ENCODE results near the gene CHST11.

Gene CHST11

GRCh38 chr12:104664351-104664750 is 207.6 kb downstream of the CHST11 start:
- no peak for TF ChIP-seq CTCF (IDR thresholded peaks at IDR 0.05; ENCODE audit: low read depth, low read length)
- H3K4me3 ChIP-seq (ENCODE audit: low read depth, low read length), result no peak overlapping the region

- TF ChIP-seq CTCF (IDR thresholded peaks at IDR 0.05; ENCODE audit: low read depth, low read length), result no peak
- H3K4me3 ChIP-seq (ENCODE audit: low read depth, low read length), result no peak overlapping the region
Measured at GRCh38 chr12:104665296-104665695, 208.5 kb downstream of the CHST11 start.

GRCh38 chr12:104667139-104667538 is 210.4 kb downstream of the CHST11 start:
- no peak for TF ChIP-seq CTCF (IDR thresholded peaks at IDR 0.05; ENCODE audit: low read depth, low read length)
- H3K4me3 ChIP-seq (ENCODE audit: low read depth, low read length), result no peak overlapping the region

GRCh38 chr12:104668274-104668718 is 211.5 kb downstream of the CHST11 start:
- no peak overlapping the region for H3K4me3 ChIP-seq (ENCODE audit: low read depth, low read length)
- TF ChIP-seq CTCF (IDR thresholded peaks at IDR 0.05; ENCODE audit: low read depth, low read length), result no peak

GRCh38 chr12:104669089-104669721 is 212.5 kb downstream of the CHST11 start:
- TF ChIP-seq CTCF (IDR thresholded peaks at IDR 0.05; ENCODE audit: low read depth, low read length), result no peak
- H3K4me3 ChIP-seq (ENCODE audit: low read depth, low read length), result no peak overlapping the region

GRCh38 chr12:104669851-104670337 is 213.1 kb downstream of the CHST11 start:
- TF ChIP-seq CTCF (IDR thresholded peaks at IDR 0.05; ENCODE audit: low read depth, low read length), result no peak
- no peak overlapping the region for H3K4me3 ChIP-seq (ENCODE audit: low read depth, low read length)

GRCh38 chr12:104670439-104671408 is 214.0 kb downstream of the CHST11 start:
- no peak overlapping the region for H3K4me3 ChIP-seq (ENCODE audit: low read depth, low read length)
- no peak for TF ChIP-seq CTCF (IDR thresholded peaks at IDR 0.05; ENCODE audit: low read depth, low read length)
